Spinal cord (tissue), 10 donors: ENCODE data around the gene SDC3. TPM values are rescaled to one million over a fixed set of nuclear protein-coding genes. Genes with fewer than 3 reads are reported as not detected.

Source experiments
- DNase-seq, 6 donors: peaks; one replicate each; pipeline versions ENCODE4 v3.0.0 to v3.0.0-alpha.2; 2013 to 2015; ENCODE audit warnings: low spot score in 6 of 6, low read depth in 4 of 6
- H3K27ac ChIP-seq: one replicate; pipeline ENCODE4 v1.5.1; 2013; ENCODE audit warnings: low read depth, low read length, control low read depth
- H3K27me3 ChIP-seq: one replicate; pipeline ENCODE4 v1.6.1; 2013; ENCODE audit warnings: low read length; ENCODE audit not compliant: control insufficient read depth, insufficient read depth
- H3K36me3 ChIP-seq: one replicate; pipeline ENCODE4 v1.6.1; 2013; ENCODE audit warnings: low read length; ENCODE audit not compliant: control insufficient read depth, insufficient read depth
- H3K4me1 ChIP-seq: one replicate; pipeline ENCODE4 v1.6.1; 2013; ENCODE audit warnings: low read length; ENCODE audit not compliant: control insufficient read depth, insufficient read depth
- H3K4me3 ChIP-seq: one replicate; pipeline ENCODE4 v1.5.1; 2013; ENCODE audit warnings: low read depth, low read length, control low read depth
- H3K9me3 ChIP-seq: one replicate; pipeline ENCODE4 v1.6.1; 2013; ENCODE audit warnings: low read length; ENCODE audit not compliant: control insufficient read depth, insufficient read depth
- WGBS: methylation state at CpG from one replicate; pipeline ENCODE4 v1.1.5; 2013; ENCODE audit warnings: missing lambda C conversion rate; ENCODE audit not compliant: insufficient coverage; 5-methylcytosine and 5-hydroxymethylcytosine counted together
- polyA plus RNA-seq, 2 donors: library from polyadenylated mRNA; unstranded; fragments of 120-200 nt; gene quantifications; one replicate each; pipeline ENCODE4 v1.2.1, GENCODE V29; 2013; ENCODE audit not compliant: insufficient read length in 2 of 2
- total RNA-seq, 2 donors: library from RNA; depleted of rRNA in 1 of 2; stranded (reverse); fragments of 120-200 nt in 1 of 2; fragments of >200 nt in 1 of 2; gene quantifications; one replicate each; pipeline versions ENCODE4 v1.2.3 to v1.2.4, GENCODE V29; 2013 to 2014
- donor health status: healthy.

SDC3 gene
- total and polyA plus RNA-seq, 4 donors = 99.3 to 465 (median 261) TPM

DNA sequence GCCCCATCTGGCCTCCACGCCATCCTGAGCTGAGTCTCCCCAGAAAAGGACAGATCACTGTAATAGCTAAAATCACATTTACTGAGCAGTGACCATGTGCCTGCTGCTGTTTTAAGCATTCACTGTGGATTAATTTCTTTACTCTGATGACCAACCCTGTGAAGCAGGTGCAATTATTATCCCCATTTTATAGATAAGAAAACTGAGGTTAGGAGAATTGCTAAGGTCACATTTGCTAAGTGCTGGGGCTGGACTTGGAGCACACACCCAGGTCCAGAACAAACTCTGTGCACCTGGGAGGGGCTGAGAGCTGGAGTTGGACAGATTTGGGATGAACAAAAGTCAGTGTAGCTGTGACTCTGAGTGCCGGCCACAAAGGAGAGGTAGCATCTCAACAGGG is 58.0 kb downstream of the SDC3 start:
- Histone ChIP-seq H3K9me3 (no peaks in the 10 kb centered on the region), H3K36me3 (no peaks in the 10 kb centered on the region), H3K27me3 (no peaks in the 10 kb centered on the region), H3K4me3 (no peak overlapping the region), H3K27ac (no peak overlapping the region), H3K4me1 (peaks cover 32% of the 10 kb centered on the region)
- 83% methylated on average over 2 of the region's 2 CpGs for WGBS
- no peak for DNase-seq

DNA sequence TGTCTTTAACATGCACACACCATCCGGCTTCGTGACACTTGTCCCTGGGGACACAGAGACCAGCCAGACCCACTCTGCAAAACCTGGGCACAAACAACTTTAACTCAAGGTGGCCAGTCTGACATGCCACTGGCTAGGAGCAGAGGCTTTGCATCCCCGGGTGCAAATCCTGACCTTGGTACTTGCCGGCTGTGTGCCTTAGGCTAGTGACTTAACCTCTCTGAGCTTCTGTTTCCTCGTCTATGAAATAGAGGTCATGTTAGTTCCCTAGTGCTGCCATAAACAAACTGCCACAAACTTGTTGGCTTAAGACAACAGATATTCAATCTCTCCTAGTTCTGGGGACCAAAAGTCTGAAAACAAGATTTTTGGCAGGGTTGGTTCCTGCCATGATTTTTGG is 60.4 kb downstream of the SDC3 start:
- no peaks in the 10 kb centered on the region for H3K27me3 ChIP-seq
- no peaks in the 10 kb centered on the region for H3K9me3 ChIP-seq
- H3K4me1 ChIP-seq = peaks cover 42% of the 10 kb centered on the region
- H3K27ac ChIP-seq = peak overlapping the region; percentile 53
- H3K4me3 ChIP-seq = no peak overlapping the region
- WGBS = 95% methylated on average over 5 of the region's 5 CpGs
- DNase-seq = no peak
- no peaks in the 10 kb centered on the region for H3K36me3 ChIP-seq

DNA sequence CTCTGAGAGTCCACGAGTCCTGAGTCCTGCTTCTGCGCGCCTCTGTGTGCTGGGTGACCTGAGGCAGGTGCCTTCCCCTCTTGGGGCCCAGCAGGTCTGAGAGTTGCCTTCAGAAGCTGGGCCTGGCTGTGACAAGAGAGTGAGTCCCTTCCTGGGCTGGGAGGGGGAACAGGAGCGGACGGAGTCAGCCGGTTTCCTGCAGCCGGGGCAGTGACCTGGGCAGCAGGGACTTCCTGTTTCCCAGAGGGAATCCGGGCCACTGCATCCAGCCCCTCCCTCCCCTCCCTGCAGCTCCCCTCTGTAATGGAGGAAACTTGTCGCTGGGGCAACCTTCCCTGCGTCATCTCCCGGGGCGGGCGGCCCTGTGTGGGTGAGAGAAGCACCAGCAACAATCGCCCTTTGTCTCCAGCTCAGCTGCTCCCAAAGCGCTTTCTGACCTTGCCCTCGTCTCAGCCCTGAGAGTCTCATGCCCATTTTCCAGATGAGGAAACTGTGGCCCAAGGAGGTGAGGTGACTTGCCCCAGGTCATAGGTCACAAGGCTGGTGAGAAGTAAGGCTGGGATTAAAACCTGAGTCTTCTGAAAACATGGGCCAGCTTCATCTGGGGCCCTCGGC is 61.1 kb downstream of the SDC3 start:
- no peak overlapping the region for H3K4me3 ChIP-seq
- H3K27ac ChIP-seq = peak overlapping the region; percentile 81
- H3K4me1 ChIP-seq = peaks cover 44% of the 10 kb centered on the region
- no peaks in the 10 kb centered on the region for H3K27me3 ChIP-seq
- no peaks in the 10 kb centered on the region for H3K9me3 ChIP-seq
- peak in 2 of 6 donors; percentile 63 to 76 for DNase-seq
- no peaks in the 10 kb centered on the region for H3K36me3 ChIP-seq
- WGBS = 40% methylated on average over 14 of the region's 17 CpGs

DNA sequence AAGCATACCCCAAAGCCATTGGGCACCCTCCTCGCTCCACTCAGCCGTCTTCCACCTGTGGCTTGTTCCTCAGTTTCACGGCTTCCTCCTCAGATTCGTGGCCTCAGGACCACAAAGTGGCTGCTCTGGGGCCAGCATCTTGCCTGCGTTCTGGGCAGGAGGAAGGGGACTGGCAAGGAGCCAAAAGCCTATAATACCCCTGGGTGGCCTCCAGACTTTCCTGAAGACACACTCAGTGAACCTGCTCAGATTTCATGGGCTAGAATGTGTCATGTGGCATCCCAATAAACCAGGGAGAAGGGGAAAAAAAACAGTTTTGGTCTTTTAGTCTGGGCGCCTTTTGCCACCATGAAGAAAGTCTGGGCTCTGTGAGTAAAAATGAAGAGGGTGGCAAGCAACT is 62.0 kb downstream of the SDC3 start:
- no peaks in the 10 kb centered on the region for H3K9me3 ChIP-seq
- DNase-seq = no peak
- no peaks in the 10 kb centered on the region for H3K36me3 ChIP-seq
- peak overlapping the region; percentile 81 for H3K27ac ChIP-seq
- no peak overlapping the region for H3K4me3 ChIP-seq
- H3K4me1 ChIP-seq = peaks cover 45% of the 10 kb centered on the region
- no peaks in the 10 kb centered on the region for H3K27me3 ChIP-seq
- WGBS = 90% methylated on average over 5 of the region's 6 CpGs

DNA sequence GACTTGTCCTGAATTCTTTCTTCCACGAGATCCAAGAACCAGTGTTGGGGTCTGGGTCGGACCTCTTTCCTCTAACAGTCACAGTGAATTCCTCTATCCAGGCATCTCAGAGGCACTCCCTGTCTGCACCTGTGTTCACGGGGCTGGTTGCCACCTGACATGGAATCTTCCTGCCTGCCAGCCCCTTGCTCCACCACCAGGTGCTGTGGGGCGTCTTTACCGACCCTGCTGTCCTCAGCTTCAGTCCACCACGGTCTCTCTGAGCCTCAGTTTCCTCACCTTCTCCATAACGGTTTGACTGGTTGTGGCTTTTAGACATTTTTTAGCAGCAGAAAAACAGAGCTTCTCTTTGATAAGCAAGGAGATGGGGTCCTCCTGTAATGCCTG is 62.7 kb downstream of the SDC3 start:
- no peak for DNase-seq
- Histone ChIP-seq H3K27ac (no peak overlapping the region), H3K27me3 (no peaks in the 10 kb centered on the region), H3K36me3 (no peaks in the 10 kb centered on the region), H3K4me1 (peaks cover 51% of the 10 kb centered on the region), H3K9me3 (no peaks in the 10 kb centered on the region), H3K4me3 (no peak overlapping the region)
- WGBS = 94% methylated on average over 7 of the region's 7 CpGs

DNA sequence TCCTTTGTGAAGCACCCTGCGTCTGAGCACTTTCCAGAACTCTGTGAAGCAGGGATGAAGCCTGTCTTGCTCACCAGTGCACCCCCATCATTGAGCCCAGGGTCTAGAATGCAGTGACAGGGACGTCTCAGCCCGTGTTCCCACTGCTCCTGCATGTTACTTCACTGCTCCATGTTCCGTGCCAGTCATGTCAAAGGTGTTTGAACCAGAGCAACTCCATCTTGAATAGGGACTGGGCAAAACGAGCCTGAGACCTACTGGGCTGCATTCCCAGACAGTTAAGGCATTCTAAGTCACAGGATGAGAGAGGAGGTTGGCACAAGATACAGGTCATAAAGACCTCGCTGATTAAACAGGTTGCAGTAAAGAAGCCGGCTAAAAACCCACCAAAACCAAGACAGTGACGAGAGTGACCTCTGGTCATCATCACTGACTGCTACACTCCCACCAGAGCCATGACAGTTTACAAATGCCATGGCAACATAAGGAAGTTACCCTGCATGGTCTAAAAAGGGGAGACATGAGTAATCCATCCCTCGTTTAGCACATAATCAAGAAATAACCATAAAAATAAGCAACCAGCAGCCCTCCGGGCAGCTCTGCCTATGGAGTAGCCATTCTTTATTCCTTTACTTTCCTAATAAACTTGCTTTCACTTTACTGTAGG is 63.2 kb downstream of the SDC3 start:
- no peak for DNase-seq
- Histone ChIP-seq H3K27ac (no peak overlapping the region), H3K27me3 (no peaks in the 10 kb centered on the region), H3K4me3 (no peak overlapping the region), H3K9me3 (no peaks in the 10 kb centered on the region), H3K36me3 (no peaks in the 10 kb centered on the region), H3K4me1 (peaks cover 56% of the 10 kb centered on the region)
- 62% methylated on average over 10 of the region's 10 CpGs for WGBS

DNA sequence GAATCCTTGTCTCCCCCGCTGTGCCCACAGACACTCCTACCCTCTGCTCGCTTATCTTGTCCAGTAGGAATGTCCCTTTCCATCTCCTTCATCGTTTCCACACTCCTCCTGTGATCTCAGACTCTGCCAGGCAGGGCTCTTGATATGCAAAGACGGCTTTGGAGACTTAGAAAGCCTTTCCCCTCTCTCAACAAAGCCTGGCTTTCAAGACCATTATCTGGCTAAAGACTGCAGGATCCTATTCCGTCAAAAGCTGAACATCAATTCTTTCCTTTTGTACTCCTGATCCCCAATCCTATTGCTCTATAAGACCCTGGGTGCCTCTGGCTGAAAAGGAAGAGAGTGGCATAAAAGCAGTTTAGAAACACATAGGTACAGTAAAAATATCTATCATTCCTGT is 63.9 kb downstream of the SDC3 start:
- 30% methylated on average over 4 of the region's 5 CpGs for WGBS

DNA sequence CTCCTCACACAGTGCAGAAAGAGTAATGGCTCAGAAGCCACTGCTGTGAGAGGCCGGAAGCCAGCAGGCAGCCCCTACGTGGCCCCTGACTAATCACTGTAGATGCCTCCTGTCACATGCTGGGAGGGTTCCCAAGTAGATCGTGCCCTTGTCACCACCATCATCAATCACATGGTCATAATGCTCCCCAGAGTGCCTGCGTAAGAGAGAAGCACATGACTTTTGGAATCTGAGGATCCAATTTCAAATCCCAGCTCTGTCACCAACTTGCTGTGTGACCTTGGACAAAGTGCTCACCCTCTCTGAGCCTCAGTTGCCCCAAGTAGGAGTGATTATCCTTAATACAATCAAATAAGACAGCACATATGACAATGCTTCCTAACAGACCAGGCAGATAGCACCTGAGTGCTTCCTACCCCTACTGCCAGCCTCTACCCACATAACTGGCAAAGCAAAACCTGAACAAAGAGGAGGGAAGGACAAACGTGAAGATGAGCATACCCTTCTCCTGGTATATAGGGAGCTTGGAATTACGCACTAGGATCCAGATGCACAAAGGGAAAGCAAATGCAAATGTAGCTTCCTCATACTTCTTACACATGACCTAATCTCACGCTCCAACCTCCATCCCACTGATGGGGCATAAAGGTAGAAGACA is 65.7 kb downstream of the SDC3 start:
- Histone ChIP-seq H3K36me3 (no peaks in the 10 kb centered on the region), H3K4me3 (no peak overlapping the region), H3K4me1 (peaks cover 52% of the 10 kb centered on the region), H3K27ac (no peak overlapping the region), H3K9me3 (no peaks in the 10 kb centered on the region), H3K27me3 (no peaks in the 10 kb centered on the region)
- DNase-seq = peak in 1 of 6 donors; percentile 37
- WGBS = 28% methylated on average over 4 of the region's 7 CpGs

More for the DNA sequence above, 63.9 kb downstream of the SDC3 start:
- H3K36me3 ChIP-seq = no peaks in the 10 kb centered on the region
- no peak overlapping the region for H3K4me3 ChIP-seq
- peak in 2 of 6 donors; percentile 40 to 46 for DNase-seq
- H3K4me1 ChIP-seq = peaks cover 57% of the 10 kb centered on the region
- H3K27me3 ChIP-seq = no peaks in the 10 kb centered on the region
- no peaks in the 10 kb centered on the region for H3K9me3 ChIP-seq
- no peak overlapping the region for H3K27ac ChIP-seq

DNA sequence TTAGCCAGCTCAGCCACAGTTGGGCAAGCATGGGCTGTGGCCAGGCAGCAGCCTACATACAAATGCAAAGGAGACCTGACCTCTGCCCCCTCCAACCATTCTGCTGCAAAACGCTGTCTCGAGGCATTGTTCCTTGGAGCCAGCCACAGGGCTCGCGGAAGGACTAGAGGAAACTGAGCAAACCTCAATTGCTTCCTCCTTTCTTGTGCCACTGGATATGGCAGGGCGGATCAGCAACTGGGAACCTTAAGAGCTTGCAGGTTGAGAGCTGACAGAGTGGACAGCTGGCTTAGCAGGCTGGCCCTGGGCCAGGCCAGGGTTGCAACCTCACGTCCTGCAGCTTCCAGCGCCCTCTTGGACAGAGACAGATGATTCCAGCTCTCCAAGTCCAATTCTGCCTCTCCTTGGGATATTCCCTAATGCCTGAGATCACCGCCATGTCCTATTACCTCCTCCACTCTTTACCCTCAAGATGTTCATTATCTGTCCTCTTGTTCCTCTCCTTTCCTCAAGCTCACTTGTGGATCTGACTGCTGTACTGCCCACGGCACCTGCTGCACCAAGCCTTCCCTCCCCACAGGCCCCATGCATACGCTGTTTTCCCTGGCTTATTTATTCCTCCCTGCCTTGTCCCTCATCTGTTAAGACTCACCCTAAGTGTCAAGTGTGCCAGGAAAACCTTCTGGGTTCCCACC is 67.5 kb downstream of the SDC3 start:
- Histone ChIP-seq H3K4me3 (no peak overlapping the region), H3K36me3 (no peaks in the 10 kb centered on the region), H3K27me3 (no peaks in the 10 kb centered on the region), H3K4me1 (peaks cover 38% of the 10 kb centered on the region), H3K27ac (no peak overlapping the region), H3K9me3 (no peaks in the 10 kb centered on the region)
- DNase-seq = no peak
- WGBS = 42% methylated on average over 10 of the region's 10 CpGs
